Putamen (tissue), 1 donor: ENCODE data around the gene E2F7.

Experiments used
- DNase-seq: peaks from one replicate; pipeline ENCODE4 v3.0.0-alpha.2; 2016; ENCODE audit warnings: low spot score

Gene E2F7

DNA sequence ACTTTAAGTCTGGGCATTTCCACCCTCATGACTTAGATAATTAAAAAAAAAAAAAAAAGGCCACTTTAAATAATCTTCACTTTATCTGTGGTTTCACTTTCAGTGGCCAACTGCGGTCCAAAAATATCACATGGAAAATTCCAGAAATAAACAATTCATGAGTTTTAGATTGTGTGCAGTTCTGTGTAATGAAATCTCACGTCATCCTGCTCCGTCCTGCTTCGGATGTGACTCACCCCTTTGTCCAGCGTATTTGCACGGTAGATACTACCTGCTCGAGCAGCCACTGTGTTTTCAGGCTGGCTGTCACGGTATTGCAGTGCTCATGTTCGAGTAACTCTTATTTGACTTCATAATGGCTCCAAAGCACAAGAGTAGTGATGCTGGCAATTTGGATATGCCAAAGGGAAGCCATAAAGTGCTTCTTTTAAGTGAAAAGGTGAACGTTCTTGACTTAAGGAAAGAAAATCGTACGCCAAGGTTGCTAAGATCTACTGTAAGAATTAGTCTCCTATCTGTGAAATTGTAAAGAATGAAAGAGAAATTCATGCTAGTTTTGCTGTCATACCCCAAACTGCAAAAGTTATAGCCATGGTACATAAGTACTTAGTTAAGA is 2.4 kb downstream of the E2F7 start:
- no peak for DNase-seq

DNA sequence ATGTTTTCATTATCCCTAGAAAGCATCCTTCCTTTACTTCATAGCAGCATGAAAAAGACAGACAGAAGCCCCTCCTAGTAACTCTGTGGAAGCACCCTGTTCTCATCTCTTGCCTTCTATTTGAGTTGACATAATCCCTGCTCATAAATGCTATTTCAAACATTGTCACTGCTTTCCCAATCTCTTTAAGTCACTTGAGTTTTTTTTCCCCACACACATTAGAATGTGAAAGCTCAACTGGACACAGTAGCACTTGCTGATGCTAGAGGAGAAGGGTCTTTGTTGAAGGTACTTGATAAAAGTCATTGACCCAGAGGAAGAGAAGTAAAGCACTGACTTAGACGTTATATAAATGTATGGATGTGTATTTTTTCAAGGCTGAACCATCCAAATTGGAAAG is 3.0 kb downstream of the E2F7 start:
- no peak for DNase-seq

DNA sequence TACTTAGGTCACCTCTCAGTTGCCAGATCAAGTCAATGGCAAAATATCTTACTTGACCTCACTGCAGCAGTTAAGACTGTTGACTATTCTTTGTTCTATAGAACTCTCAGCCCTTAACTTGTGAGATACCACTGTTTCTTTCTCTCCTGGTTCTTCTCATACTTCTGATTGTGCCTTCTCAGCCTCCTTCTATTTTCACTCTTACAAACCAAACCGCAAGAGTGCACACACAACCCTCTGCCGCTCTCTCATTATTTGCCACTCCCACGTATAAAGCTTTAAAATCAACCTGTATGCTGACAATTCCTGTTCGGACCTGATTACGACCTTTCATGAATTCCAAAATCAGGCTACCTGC is 4.5 kb downstream of the E2F7 start:
- DNase-seq: no peak

DNA sequence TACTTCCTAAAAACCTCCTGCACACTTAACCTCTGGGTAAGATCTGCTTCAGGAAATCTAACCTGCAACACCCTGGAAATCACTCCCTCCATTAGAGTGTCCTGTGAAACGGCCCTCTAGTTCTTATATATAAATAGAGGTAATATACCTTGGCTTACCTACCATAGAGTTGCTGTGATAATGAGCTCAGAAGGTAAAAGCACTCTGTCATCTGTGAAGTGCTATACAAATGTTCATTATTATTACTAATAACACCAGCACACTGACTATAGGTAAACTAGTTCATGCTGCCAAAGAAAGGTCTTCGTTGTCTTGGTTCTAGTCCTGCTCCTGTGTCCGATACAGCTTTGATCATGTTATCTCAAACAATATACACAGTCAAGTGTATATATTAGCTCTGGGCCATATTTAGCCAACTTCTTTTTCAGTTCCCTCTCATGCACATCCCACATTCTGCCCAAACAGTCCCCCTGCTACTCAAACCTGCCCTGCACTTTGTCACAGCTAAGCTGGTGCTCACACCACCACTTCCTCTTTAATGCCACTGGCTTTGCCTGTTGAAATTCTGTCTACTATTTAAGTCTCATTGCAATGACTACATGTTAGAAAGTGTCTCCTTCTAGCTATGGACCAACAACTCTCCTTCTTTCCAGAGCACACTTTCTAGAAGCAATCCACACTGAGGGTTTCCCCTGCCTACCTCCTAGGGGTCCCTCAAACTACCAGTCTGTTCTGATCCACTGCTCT is 5.1 kb downstream of the E2F7 start:
- DNase-seq: no peak

DNA sequence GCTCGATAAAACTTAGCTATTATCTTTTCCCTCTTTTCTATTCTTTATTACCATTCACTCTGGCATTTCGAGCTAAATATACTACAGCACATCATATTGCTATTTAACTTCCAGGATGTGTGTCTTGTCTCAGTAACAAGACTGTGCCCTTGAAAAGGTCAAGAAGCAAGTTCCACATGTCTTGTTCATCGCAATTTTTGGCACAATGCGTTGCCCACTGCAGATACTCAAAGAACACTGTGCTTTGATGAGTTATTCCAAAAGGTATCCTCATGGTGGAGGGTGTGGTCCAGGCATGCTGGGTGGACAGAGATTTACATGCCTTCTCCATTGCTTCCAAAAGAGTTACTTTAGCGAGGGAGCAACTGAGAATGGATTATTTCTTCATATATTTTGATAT is 6.6 kb downstream of the E2F7 start:
- no peak for DNase-seq

DNA sequence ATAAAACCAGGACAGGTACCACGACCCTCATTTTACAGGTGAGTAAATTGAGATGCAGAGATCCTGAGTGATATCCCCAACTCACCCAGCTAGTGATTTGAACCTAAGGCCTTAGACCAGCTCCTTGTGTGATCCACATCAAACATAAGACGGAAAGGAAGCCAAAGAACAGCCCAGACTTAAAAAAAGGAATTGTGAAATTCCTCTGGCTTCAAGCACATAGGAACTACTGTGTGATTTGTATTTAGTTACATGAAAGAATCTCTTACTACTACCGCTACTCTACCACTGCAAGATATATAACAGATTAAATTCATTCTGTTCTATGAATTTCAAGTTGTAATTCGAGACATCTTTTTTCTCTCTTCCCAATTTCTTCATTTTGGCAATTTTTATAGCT is 10.5 kb downstream of the E2F7 start:
- no peak for DNase-seq

DNA sequence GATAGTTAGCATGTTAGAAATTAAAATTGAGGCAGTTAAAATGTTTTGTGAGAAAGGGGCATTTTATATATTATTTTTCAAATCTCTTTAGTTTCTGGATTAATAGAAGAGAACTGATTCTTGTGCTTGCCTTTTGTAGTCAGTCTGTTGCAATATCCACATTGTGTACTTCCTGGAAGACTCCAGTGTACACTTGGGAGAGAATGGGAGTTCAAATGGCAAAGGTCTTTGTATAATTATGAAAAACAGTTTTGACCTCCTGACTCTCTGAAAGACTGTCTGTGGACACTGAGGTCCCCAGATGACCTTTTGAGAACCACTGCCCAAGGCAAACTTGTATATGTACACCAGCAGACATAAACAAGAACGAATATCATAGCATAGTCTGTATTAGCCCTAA is 12.1 kb downstream of the E2F7 start:
- no peak for DNase-seq

DNA sequence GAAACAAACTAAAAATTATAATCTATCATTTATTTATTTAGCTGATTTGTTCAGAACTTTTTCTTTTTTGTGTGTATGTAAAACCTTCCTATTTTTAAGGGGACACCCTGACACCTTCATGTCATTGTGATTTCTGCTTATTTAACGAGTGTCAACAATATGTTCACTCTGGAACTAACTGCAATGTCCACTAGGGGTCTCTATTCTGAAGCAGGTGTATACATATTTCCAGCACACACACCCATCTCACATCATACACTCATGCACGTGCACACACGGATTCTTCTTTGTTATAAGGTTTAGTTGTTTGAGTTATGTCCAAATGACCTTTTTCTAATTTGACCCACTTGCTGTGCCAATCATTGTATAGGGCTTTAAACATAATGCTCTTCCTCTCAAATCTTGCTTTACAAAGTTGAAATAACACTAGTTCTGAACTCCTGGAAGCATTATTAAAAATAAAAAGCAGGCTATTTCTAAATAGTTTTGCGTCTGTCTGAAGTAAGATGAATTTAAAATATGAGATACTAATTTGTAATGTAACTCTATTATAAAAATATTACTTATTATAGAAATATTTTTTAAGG is 15.5 kb downstream of the E2F7 start:
- no peak for DNase-seq

DNA sequence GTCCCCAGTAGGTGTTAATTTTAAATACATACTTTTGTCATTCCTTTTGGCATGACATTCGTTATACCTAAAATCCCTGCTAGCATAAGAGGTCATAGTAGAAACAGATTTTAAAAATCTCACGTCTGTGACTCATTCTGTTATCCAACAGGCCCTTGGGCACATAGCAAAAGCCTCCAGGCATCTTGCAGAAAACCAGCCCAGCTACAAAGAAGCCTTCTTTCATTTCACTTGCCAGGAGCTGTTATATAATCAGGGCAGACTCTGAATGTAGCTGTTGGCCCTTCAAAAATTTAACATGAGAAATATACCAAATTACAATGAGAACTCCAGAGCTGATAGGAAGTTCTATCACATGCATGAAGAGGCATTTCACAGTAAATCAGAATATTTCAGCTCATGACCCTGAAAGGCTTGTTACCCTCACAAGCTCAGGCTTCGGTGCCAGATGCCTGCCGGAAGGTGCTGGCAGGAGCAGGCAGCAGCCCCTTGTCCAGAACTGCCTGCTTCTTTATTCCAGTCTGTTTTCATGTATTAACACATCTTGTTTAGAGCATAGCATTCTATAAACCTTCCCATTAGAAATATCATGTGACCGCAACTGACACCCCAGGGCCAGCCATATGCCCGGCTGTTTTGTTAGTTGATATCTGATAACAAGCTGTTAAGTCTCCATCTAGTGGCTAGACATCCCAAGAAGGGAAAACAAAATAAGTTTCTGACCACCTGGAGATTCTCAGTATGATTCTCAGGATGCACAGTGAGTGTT is 17.8 kb downstream of the E2F7 start:
- DNase-seq: no peak

DNA sequence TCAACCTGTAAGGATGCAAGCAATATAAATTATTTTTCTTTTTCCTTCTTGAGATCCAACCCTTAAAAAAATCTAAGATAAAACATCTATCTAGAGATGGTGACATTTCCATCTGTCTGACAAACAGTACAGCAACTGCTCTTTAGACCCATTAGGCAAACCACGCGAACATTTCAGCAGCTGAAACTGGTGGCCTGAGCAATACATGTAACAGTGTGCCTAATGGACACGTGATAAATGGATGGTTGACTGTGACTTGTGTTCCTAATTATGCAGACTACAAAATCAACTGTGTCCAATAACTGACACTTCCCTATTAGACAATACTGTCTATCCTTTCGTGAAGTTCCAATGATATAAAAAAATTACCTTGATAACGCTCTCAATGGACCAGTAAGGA is 18.9 kb downstream of the E2F7 start:
- DNase-seq: no peak

DNA sequence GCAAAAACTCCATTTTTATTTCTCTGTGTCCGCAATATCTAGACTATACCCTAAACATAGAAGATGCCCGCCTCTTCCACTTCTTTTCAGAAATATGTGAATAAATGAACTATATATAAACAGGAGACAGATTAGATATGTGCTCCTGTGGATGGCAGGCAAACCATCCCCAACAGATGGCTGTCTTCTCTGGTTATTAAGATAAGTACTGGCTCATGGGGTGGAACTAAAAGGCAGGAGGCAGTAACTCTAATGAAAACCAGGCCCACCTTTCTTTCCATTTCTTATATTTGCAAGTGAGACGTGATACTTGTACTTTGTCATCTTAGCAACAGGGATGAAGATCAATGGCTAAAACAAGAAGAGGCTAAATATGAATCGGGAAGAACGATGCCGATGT is 20.2 kb downstream of the E2F7 start:
- no peak for DNase-seq

DNA sequence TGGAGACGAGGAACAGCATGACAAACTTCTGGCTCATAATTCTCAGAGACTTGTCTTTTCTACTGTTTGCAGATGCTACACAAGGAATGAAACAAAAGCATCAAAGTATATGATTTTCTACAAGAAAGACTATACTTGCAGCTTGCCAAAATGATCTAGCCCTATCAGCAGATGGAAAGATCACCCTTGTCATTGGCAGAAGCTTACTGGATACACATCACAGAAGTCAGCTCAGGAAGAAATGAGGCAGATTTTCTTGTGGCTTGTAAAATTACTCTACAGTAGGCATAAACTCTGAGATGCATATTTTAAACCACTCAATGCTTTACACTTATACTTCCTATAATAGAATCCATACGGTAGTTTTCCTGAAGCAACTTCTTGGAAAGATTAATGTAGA is 20.6 kb downstream of the E2F7 start:
- DNase-seq: no peak

DNA sequence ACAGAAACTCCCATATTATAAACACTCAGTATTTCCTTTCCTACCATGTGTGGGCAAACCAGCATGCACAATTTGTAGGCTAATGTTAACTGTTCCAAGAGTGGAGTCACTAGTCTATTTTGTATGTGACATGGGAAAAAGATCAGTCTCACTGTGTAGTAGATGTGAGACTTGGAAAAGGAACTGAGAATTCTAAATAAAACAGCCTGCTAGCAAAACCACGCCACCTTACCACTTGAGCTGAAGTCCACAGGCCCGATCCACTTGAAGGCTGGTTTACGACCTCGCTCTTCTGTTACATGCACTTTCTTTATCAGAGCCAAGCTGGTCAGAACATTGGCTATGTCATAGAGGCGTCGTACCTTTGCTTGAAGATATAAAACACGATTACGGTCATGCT is 22.5 kb downstream of the E2F7 start:
- no peak for DNase-seq

DNA sequence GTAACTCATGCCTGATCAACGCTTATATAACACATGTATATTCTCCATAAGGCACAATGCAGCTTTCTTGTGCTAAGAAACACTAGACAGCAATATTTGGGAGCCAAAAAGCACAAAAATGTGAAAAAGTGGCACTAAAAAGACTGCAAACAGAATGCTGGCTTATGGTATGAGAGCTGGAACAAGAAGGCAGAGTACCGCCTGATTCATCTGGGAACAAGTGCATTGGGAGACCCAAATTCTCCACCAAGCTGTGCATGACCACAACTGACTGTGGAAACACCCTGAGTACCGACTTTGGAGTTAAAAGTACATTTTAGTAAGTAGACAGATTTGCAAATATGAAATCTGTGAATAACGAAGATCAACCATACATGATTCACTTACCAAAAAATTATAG is 25.1 kb downstream of the E2F7 start:
- no peak for DNase-seq

DNA sequence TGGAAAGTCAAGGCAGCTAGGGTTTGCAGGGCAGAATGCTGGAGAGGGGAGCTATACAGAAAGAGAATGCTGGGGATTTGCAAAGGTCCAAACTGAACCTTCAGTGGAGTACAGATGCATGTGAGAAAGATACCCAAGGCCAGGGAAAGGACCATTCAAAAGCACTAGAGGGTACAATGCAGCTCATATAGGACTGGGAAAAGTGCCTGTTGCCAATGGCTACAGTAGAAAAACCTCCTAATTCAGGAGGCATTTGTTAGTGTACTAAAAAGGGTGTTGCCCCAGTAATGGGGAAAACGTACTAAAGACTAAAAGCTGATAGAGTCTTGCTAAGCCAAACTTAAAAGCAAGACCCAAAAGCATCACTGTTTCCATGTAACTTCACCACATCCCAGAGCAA is 30.1 kb downstream of the E2F7 start:
- DNase-seq: no peak

DNA sequence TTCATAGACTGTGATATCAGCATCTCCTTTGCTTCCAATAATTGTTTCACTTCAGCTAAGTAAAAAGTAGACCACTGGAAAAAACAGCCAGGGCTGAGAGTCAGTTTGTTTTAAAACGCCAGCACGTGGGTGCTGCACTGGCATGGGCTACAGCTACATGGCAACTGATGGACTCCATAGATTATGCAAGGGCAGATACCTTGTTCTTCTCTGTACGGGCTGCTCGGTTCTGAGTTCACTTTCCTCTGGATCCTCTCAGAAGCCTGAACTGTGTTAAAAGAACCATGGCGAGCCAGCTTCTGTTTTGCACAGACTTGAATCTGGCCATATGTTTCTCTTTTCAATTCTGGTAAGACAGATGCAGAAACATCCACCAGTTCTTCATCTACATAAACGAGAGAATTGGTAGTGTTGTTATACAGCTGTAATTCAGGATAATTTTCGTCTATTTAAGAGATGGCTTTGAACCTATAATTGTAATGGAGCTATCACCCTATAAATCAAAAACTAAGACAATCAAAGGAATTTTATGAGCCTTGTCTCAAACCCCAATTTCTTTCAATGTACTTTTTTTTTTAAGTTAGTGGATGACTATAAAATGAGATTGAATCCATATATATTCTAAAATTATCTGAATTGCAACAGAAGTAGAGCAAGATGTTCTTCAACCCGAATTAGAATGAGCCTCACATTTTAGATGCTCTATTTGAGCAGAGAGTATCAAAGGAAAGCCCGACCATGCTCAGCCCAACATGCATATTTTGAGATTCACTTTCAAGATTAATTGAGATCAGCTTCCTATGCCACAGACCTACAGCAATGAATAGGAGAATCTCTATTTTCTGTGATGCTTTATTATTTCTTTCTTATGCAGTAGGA is 31.5 kb downstream of the E2F7 start:
- no peak for DNase-seq

DNA sequence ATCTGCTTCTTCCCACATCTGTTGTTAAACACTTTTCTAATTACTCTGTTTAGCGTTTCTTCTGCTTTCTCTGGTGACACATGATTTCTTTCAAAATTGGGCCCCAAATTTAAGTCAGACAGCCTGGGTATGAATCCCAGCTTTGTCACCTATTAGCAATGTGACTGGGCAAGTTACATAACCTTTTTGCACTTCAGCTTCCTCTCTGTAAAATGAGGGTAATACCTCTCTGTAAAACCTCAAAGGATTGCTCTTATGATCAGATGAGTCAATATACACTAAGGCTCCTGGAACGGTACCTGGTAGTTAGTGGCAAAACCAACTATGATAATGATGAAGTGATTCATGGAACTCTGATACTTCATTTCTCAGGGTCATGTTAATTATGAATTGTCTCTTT is 33.0 kb downstream of the E2F7 start:
- DNase-seq: no peak

DNA sequence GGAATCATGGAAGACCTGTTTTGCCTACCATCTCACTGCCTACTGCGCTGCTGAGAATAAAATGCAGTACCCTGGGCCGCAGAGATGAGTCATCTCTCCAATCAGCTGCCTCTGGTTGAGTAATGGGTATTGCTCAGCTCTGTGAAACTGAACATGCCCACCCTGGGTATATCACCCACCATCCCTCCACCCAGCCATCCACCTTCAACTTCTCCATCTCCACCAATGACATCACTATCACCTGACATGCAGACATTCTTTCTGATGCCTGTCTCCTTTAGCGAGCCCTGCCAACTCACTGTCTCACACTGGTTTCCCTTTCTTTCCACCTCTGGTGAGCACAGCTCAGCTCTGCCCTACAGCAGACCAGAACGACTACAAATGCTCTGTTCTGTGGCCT is 33.6 kb downstream of the E2F7 start:
- no peak for DNase-seq

DNA sequence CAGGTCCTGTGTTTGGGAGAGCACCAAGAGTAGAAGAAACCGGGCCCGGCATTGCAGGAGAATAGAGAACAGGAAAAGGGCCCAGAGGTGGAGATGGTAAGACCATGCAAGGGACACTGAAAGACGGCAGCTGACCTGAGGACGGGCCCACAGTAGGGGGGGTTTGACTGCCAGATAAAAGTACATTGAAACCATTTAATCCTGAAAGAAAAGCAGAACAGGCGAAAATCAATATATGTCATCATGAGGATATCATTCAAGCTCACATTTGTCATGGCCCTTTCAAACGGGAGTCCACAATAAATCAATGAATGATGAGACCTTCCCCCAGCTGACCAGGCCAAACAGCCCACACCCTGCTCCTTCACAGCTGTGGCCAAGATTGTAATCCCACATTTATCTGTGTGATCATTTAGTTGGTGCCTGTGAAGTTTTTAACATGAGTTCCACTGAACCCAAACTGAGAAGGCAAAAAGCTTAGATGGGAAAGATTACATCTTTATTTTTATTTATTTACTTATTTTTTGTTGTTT is 39.5 kb downstream of the E2F7 start:
- DNase-seq: no peak

DNA sequence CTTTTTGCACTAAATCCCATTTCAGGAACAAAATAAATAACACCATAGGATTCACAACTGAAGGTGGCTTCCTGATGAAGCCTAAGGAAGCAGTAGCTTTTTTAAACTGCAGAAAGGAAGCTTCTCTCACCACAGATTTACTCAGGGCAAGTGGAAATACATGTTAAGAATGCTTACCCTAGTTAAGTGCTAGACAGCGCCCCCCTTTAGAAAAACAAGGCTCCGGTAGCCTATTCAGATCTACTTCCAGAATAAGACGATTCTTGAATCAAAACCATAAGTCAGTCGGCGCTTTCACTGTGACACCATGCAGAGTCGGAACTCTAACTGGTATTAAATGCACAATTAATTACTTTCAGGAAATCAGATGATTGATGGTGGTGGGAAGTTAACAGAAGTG is 41.9 kb downstream of the E2F7 start:
- DNase-seq: no peak

DNA sequence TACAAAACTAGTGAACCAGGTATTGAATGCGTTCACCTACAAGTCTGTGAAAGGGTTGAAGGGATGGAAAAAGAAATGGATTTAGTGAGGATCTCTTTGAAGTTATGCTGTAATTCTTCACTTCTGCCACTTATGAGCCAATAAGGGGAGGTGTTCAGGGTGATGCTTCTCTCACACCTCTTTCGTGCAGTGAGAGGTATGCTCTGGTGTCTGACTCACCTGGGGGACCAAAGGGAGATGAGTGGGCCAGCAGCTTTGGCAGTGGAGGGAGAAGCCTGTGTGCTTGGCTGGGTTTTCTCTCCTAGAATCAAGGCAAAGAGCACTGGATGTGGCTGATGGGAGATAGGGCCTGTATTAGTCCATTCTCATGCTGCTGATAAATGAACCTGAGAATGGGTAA is 45.4 kb downstream of the E2F7 start:
- no peak for DNase-seq

DNA sequence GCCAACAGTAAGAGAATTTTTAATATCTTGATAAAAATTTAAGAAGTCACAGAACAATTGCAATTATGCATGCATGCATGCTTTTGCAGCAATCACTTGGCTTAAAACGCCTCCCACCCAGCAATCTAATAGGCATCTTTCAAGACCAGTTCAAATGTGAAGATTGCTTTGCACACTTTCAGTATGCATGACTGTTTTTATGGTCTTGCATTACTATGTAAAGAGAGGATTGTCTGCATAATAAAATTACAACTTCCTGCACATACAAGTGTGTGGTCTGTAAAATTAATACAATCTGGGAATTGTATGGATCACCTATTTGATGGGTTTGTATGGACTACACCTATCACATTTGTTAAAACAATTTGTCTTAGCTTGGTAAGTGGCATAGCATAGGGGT is 48.8 kb downstream of the E2F7 start:
- no peak for DNase-seq
